Keratinocyte (primary cell): ENCODE results near the gene HMGB2. TPM values are rescaled to one million over a fixed set of nuclear protein-coding genes. Genes with fewer than 3 reads are reported as not detected.

Source experiments
- DNase-seq: peaks from one replicate; pipeline ENCODE4 v3.0.0-alpha.2; 2011; ENCODE audit warnings: low read depth, missing footprints, low spot score
- FAIRE-seq: peaks from 2 replicates; lab custom pipeline; 2011; peaks lifted over from hg19 to GRCh38; lab: Jason Lieb, UNC
- H2AFZ ChIP-seq: 2 replicates; pipeline ENCODE4 v1.6.0; 2012; ENCODE audit warnings: low read length, control low read depth, inconsistent platforms; ENCODE audit not compliant: control insufficient read depth
- H3K27ac ChIP-seq: 2 replicates; pipeline ENCODE4 v1.5.1; 2011; ENCODE audit warnings: low read length; ENCODE audit not compliant: control insufficient read depth, insufficient read depth
- H3K27me3 ChIP-seq: 3 replicates; pipeline ENCODE4 v1.6.0; 2011; ENCODE audit warnings: low read length; ENCODE audit not compliant: control insufficient read depth, insufficient read depth; ENCODE audit errors: extremely low read depth
- H3K36me3 ChIP-seq, 2 experiments: 2 replicates in 1 of 2; 3 replicates in 1 of 2; pipeline ENCODE4 v1.5.1; 2011; ENCODE audit warnings: low read length in 2 of 2, mild to moderate bottlenecking in 1 of 2; ENCODE audit not compliant: control insufficient read depth in 2 of 2, insufficient read depth in 2 of 2; ENCODE audit errors: extremely low read depth in 1 of 2
- H3K4me1 ChIP-seq: 3 replicates; pipeline ENCODE4 v1.5.1; 2011; ENCODE audit warnings: low read length; ENCODE audit not compliant: control insufficient read depth, insufficient read depth; ENCODE audit errors: extremely low read depth
- H3K4me2 ChIP-seq: 3 replicates; pipeline ENCODE4 v1.6.0; 2011; ENCODE audit warnings: low read depth, low read length; ENCODE audit not compliant: control insufficient read depth, insufficient read depth; ENCODE audit errors: extremely low read depth
- H3K4me3 ChIP-seq, 3 experiments: fragments of 200-600 bp in 1 of 3; sonication (generic) in 1 of 3; 2 replicates in 2 of 3; 3 replicates in 1 of 3; pipeline ENCODE4 v1.5.1; 2011 to 2016; ENCODE audit warnings: low read length in 3 of 3, mild to moderate bottlenecking in 3 of 3, control low read depth in 2 of 3, inconsistent platforms in 1 of 3, low read depth in 1 of 3, mixed read lengths in 1 of 3, mixed run types in 1 of 3, moderate library complexity in 1 of 3; ENCODE audit not compliant: control insufficient read depth in 2 of 3, insufficient read depth in 2 of 3; ENCODE audit errors: extremely low read depth in 1 of 3
- H3K79me2 ChIP-seq: 2 replicates; pipeline ENCODE4 v1.6.0; 2012; ENCODE audit warnings: low read length; ENCODE audit not compliant: control insufficient read depth, insufficient read depth
- H3K9ac ChIP-seq: 3 replicates; pipeline ENCODE4 v1.6.0; 2011; ENCODE audit warnings: low read length; ENCODE audit not compliant: control insufficient read depth, insufficient read depth; ENCODE audit errors: extremely low read depth
- H3K9me1 ChIP-seq: 3 replicates; pipeline ENCODE4 v1.6.0; 2011; ENCODE audit warnings: low read length; ENCODE audit not compliant: control insufficient read depth, insufficient read depth; ENCODE audit errors: extremely low read depth
- H3K9me3 ChIP-seq: 2 replicates; pipeline ENCODE4 v1.5.1; 2012; ENCODE audit warnings: low read depth, low read length; ENCODE audit not compliant: control insufficient read depth
- H4K20me1 ChIP-seq: 3 replicates; pipeline ENCODE4 v1.6.0; 2011; ENCODE audit warnings: low read length; ENCODE audit not compliant: control insufficient read depth, insufficient read depth; ENCODE audit errors: extremely low read depth
- EZH2 ChIP-seq: IDR thresholded peaks from one replicate; pipeline ENCODE4 v1.6.1; 2012; ENCODE audit warnings: inconsistent platforms, mild to moderate bottlenecking, low read length, moderate library complexity
- dilution Hi-C: fragments of 300-500 bp; cut with MboI; formaldehyde crosslinking; loops from one replicate; pipeline ENCODE4 v1.7.0; 2020; ENCODE audit warnings: low sequenced_read_pairs; ENCODE audit not compliant: extremely low pct_ligation_motif_present
- polyA plus RNA-seq, 5 experiments: library from polyadenylated mRNA; depleted of rRNA in 3 of 5; stranded (reverse) in 3 of 5; stranded (forward) in 1 of 5; unstranded in 1 of 5; fragments of >200 nt; gene quantifications; 1 replicate in 1 of 5; 2 replicates in 3 of 5; 3 replicates in 1 of 5; pipeline versions ENCODE4 v1.2.1 to v1.2.3, GENCODE V29; 2011 to 2012; ENCODE audit warnings: missing spikeins in 2 of 5, low read depth in 1 of 5, low replicate concordance in 1 of 5
- TF ChIP-seq, protein P1 (sequence below), 3 experiments: IDR thresholded peaks in 1 of 3; conservative IDR thresholded peaks in 1 of 3; optimal IDR thresholded peaks in 1 of 3; 2 replicates in 2 of 3; 3 replicates in 1 of 3; pipeline versions ENCODE3 to v1.5.1; 2011; ENCODE audit warnings: low read length in 3 of 3, mild to moderate bottlenecking in 3 of 3, moderate library complexity in 2 of 3, control low read depth in 1 of 3, inconsistent platforms in 1 of 3; ENCODE audit not compliant: insufficient read depth in 2 of 3; ENCODE audit errors: extremely low read depth in 1 of 3

HMGB2 gene
- polyA plus RNA-seq, 1 donor (not counting 4 experiments of a cell fraction or from before 2014, with no cell fraction given), result 55.9 TPM

DNA sequence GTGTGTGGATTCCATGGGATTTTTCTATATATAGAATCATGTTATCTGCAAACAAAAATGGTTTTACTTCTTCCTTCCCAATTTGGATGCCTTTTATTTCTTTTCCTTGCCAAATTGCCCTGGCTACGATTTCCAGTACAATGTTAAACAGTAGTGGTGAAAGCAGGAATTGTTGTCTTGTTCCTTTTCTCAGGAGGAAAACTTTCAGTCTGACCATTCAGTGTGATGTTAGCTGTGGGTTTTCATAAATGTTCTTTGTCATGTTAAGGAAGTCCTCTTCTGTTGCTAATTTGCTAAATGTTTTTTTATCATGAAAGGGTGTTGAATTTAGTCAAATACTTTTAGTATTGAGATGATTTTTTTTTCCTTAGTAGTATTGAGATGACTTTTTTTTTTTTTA is 47.5 kb upstream of the HMGB2 start:
- H4K20me1 ChIP-seq, result no peaks in the 10 kb centered on the region
- no peak for FAIRE-seq
- no peak overlapping the region for H3K27ac ChIP-seq
- H2AFZ ChIP-seq, result no peak overlapping the region
- H3K9ac ChIP-seq, result no peak overlapping the region
- no peaks in the 10 kb centered on the region for H3K9me1 ChIP-seq
- dilution Hi-C loops, result no loop called here
- H3K4me3 ChIP-seq, result no peak overlapping the region
- H3K4me2 ChIP-seq, result no peak overlapping the region
- H3K9me3 ChIP-seq, result no peaks in the 10 kb centered on the region
- TF ChIP-seq EZH2, result no peak
- TF ChIP-seq, protein P1, sequence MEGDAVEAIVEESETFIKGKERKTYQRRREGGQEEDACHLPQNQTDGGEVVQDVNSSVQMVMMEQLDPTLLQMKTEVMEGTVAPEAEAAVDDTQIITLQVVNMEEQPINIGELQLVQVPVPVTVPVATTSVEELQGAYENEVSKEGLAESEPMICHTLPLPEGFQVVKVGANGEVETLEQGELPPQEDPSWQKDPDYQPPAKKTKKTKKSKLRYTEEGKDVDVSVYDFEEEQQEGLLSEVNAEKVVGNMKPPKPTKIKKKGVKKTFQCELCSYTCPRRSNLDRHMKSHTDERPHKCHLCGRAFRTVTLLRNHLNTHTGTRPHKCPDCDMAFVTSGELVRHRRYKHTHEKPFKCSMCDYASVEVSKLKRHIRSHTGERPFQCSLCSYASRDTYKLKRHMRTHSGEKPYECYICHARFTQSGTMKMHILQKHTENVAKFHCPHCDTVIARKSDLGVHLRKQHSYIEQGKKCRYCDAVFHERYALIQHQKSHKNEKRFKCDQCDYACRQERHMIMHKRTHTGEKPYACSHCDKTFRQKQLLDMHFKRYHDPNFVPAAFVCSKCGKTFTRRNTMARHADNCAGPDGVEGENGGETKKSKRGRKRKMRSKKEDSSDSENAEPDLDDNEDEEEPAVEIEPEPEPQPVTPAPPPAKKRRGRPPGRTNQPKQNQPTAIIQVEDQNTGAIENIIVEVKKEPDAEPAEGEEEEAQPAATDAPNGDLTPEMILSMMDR (optimal IDR thresholded peaks at IDR 0.05 in 1 of 3, IDR thresholded peaks at IDR 0.05 in 1 of 3, conservative IDR thresholded peaks at IDR 0.05 in 1 of 3; ENCODE audit: extremely low read depth in 1 of 3, insufficient read depth in 2 of 3, low read length in 3 of 3), result no peak
- H3K79me2 ChIP-seq, result no peaks in the 10 kb centered on the region
- H3K4me1 ChIP-seq, result no peaks in the 10 kb centered on the region
- no peaks in the 10 kb centered on the region for H3K36me3 ChIP-seq
- no peaks in the 10 kb centered on the region for H3K27me3 ChIP-seq
- no peak for DNase-seq

GRCh38 chr4:173380987-173381386 is 46.8 kb upstream of the HMGB2 start:
- H3K9me1 ChIP-seq, result no peaks in the 10 kb centered on the region
- H3K4me2 ChIP-seq, result no peak overlapping the region
- no peak for TF ChIP-seq EZH2
- TF ChIP-seq, protein P1 (optimal IDR thresholded peaks at IDR 0.05 in 1 of 3, IDR thresholded peaks at IDR 0.05 in 1 of 3, conservative IDR thresholded peaks at IDR 0.05 in 1 of 3; ENCODE audit: extremely low read depth in 1 of 3, insufficient read depth in 2 of 3, low read length in 3 of 3), result no peak
- no peaks in the 10 kb centered on the region for H4K20me1 ChIP-seq
- no peak overlapping the region for H3K9ac ChIP-seq
- DNase-seq (no peak), FAIRE-seq (no peak)
- H3K4me1 ChIP-seq, result no peaks in the 10 kb centered on the region
- no peak overlapping the region for H3K27ac ChIP-seq
- H3K4me3 ChIP-seq, result no peak overlapping the region
- H3K79me2 ChIP-seq, result no peaks in the 10 kb centered on the region
- no peaks in the 10 kb centered on the region for H3K36me3 ChIP-seq
- dilution Hi-C loops, result no loop called here
- no peak overlapping the region for H2AFZ ChIP-seq
- H3K27me3 ChIP-seq, result no peaks in the 10 kb centered on the region
- no peaks in the 10 kb centered on the region for H3K9me3 ChIP-seq
